GM19238 (cell line): ENCODE measurements around the gene RABL6.
A peak's percentile ranks its signal among the peaks of the same experiment; 100 is the strongest.
"Not testable (repeated sequence)": the region's sequence is repeated elsewhere in the genome, so short reads cannot be mapped to it uniquely, and the experiment has no call there.

Experiments
- DNase-seq: peaks from one replicate; pipeline ENCODE4 v3.0.0; 2011; ENCODE audit warnings: low spot score; ENCODE audit not compliant: insufficient read length

RABL6 gene

DNA sequence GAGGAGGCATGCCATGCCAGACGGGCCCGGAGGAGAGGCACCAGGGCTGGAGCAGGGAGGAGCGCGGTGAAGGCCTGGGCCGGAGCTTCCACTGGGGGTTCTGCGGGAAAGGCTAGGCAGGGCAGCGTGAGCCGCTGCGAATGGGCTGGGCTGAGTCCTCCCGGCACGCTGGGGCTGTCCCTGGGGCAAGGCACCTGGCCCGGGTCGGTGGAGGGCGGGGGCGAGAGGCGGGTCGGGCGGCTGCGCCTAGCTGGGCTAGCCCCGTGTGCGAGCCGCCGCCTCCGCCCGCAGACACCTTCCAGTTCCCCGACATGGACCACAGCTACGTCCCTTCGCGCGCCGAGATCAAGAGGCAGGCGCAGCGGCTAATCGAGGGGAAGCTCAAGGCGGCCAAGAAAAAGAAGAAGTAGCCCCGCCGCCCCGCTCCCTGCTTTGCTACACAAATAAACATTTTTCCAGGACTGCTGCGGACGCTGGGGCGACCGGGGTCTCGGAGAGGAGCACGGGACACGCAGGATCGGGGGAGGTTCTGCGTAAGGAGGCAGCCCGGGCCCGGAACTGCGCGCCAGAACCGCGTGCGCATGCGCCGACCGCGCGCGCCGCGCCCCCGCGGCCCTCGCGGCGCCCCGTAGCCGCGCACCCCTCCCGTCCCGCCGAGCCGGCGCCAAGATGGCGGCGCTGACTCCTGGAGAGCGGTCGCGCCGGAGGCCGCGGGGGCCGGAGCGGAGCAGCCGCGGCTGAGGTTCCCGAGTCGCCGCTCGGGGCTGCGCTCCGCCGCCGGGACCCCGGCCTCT, at the start of gene RABL6:
RABL6 (plus strand) TSS at position 668 of the 794 bp plus-strand sequence. CDS start 249 bp downstream, outside the sequence.
- peak; percentile 99 for DNase-seq

GRCh38 chr9:136759001-136759400, 48.7 kb upstream of the RABL6 start:
- DNase-seq: no peak

GRCh38 chr9:136759436-136760325, 48.1 kb upstream of the RABL6 start:
- no peak for DNase-seq

GRCh38 chr9:136760424-136760823, 47.3 kb upstream of the RABL6 start:
- DNase-seq: no peak

DNA sequence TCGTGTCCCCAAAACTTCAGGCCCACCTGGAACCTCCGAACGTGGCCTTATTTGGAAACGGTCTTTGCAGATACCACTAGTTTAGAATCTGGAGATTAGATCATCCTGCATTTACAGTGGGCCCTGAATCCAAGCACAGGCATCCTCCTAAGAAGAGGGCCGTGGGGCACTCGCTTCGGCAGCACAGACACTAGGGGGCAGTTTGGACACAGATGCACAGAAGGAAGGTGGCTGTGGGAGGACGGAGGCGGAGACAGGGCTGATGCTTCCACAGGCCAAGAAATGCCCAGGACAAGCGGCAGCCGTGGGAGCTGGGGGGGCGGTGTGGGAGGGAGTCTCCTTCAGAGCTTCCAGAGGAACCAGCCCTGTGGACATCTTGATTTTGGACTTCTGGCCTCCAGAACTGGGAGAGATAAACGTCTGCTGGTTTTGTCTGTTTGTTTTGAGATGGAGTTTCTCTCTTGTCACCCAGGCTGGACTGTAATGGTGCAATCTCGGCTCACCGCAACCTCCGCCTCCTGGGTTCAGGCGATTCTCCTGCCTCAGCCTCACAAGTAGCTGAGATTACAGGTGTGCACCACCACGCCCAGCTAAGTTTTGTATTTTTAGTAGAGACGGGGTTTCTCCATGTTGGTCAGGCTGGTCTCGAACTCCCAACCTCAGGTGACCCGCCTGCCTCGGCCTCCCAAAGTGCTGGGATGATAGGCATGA, 46.8 kb upstream of the RABL6 start:
- not testable (repeated sequence) for DNase-seq

DNA sequence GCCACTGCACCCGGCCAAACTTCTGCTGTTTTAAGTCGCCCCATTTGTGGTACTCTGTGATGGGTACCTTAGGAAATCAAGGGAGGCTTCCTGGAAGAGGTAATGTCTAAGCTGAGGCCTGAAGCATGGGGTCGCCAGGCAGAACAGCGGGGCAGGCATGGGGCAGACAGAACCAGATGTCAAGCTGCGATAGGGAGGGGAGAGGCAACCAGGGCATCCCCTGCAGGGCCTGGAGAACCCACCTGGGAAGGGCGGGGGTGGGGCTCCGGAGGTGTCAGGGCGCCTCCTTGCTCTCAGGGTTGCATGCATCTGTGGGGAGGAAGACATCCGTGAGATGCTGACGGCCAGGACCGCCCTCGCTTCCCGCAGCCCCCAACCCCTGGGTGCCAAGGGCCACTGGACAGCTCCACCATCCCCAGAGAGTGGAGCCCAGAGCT, 46.2 kb upstream of the RABL6 start:
- DNase-seq: no peak

DNA sequence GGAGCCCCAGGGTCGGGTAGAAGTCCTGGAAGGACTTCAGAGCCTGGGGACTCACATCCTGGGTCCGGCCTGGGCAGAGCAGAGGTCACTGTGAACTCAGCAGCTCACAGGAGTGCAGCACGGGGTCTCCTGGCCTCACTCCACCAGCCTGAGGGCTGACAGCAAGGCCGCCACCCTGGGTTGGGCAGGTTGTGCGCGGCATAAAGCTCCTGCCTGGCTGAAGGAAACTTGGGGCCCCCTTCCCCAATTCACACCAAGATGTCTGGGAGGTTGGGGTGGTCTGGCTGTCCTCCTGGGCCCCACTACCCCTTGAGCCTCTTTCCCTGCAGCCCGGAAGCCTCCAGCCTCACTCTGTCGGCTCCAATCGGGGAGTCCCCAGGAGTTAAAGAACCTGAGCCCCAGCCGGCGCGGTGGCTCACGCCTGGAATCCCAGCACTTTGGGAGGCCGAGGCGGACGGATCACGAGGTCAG, 45.5 kb upstream of the RABL6 start:
- no peak for DNase-seq

DNA sequence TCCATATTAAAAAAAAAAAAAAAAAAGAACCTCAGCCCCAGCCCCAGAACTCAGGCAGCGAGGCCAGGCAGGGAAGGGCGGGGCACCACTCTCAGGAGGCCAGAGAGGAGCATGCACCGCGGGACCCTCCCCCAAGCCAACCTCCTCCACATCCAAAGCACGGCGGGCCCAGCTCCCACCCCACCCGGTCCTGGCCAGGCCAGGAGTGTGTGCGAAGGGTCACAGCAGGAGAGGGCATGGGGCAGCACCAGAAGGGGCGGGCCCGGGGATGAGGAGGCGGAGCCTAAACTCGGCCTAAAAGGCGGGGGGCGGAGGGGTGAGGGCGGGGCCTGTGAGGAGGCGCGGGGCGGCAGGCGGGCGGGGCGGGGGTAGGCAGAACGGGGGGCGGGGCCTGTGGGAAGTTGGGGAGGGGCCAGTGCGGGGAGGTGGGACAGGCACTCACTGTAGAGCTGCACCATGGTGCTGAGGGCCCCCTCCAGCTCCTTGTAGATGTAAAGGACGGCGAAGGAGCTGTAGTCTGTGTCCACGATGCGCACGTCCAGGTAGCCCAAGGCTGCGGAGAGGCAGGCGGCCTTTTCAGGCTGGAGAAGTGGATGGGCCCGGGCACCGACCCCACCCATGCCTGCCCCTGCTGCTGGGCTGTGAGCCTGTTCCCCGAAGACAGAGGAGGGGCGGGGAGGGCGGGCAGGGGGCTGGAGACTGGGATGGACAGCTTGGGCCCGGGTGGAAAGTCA, 44.7 kb upstream of the RABL6 start:
- no peak for DNase-seq

DNA sequence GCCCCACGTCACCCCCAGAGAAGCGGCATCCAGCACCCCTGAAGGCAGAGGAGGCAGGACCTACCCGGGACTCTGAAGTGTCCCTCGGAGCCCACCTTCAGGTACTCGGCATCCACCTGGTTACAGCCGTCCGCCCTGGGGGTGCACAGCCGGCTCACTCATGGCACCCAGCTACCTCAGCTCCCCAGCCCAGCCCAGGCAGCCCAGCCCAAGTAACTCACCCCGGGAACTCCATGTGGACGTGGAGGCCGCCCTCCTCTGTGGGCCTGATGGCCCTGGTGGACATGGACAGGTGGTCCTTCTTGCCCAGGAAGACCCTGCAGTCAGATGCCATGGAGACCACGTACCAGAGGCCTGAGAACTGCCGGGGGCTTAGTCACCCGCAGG, 44.1 kb upstream of the RABL6 start:
- DNase-seq: no peak

DNA sequence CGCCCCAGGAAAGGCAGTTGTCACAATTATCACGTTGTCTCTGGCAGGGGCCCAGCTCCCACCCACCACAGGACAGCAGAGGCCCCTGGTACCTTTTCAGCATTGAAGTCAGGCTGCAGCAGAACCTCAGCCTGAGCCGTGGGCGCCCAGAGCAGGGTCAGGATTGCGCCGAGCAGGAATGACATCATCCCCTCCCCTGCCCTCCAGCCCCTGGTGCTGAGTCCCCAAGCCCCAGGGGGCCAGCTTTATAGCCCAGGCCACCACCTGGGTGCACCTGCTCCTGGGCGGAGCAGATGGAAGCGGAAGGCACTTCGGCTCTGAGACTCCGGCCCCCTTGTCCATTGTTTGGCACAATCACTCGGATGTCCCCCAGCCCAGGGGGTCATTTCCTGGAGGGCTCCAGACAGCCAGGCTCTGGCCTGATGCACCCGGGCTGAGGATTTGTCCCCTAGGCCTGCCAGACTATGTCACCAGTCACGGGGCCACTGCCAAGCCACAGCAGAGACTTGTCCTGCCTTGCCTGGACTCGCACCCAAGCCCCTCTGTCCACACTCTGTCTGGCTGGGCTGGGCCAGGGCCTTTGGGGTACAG, 43.4 kb upstream of the RABL6 start, which contains the start of gene LCN15:
LCN15 (minus strand) TSS at position 218 of the 591 bp plus-strand sequence; CDS start at position 188, 30 bp downstream.
- no peak for DNase-seq

GRCh38 chr9:136765041-136765440, 42.7 kb upstream of the RABL6 start:
- DNase-seq: no peak

DNA sequence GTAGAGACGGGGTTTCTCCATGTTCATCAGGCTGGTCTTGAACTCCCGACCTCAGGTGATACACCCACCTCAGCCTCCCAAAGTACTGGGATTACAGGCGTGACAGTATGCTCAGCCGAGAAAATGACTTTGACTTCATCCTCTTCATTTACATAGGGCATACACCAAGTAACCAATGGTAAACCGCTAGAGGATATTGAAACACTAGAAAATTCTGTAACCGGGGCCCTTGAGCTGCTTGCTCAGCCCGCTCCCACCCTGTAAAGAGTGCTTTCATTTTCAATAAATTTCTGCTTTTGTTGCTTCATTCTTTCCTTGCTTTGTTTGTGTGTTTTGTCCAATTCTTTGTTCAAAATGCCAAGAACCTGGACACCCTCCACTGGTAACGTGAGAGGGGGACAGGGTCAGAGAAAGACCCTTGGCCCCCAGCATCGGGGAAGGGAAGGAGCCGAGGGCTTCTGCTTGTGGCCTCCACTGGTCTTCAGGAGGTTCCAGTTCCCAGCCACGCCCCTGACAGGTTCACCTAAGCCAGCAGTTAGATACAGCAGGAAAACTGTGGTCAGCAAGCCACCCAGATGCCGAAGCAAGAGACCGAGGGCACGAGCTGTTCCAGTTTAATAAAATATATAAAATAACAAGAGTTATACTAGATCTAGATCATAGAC, 41.9 kb upstream of the RABL6 start:
- not testable (repeated sequence) for DNase-seq

GRCh38 chr9:136766410-136767120, 41.2 kb upstream of the RABL6 start:
- DNase-seq: not testable (repeated sequence)

DNA sequence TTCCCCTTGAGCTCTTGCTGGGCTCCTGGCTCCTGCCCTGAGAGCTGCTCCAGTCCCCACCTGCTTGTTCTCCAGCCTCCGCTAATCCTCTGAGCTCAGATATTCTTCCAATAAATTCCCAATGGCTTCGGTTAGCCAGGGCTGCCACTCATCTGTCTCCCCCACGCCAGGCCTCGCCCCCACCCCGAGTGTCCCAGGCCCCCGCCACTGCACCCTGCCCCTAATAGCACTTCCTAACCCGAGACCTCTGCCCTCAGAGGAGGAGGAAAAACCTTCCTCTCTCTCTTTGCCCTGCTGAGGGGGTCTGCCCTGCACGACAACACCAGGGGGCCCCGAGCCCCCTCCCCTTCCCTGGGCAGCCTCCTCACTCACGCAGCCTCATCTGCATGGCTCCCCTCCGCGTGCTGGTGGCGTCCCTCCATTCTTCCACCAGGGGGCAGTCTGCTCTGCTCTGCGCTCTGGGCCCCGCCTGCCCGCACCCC, 38.0 kb upstream of the RABL6 start:
- peak; percentile 50 for DNase-seq

DNA sequence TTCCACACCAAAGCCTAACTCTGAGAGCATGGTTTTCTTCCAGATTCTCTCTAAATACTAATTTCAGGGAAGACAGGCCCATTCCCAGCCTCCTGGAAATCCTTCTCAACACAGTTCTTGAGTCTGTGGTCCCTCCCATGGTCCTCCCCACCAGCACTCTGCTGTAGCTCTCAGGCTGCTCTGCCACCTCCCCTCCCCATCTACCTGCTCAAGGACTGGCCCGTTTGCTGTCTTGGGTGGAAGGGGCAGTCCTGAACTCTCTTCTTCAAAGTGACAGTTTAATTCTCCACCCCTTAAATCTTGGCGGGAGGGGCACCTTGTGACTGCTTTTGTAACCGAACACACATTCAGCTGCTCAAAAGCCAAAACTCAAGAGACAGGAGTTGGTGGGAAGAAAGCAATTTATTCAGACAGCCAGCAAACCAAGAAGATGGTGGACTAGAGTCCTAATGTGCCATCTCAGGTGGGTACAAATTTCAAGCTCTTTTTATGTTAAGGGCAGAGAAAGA, 35.8 kb upstream of the RABL6 start:
- no peak for DNase-seq

DNA sequence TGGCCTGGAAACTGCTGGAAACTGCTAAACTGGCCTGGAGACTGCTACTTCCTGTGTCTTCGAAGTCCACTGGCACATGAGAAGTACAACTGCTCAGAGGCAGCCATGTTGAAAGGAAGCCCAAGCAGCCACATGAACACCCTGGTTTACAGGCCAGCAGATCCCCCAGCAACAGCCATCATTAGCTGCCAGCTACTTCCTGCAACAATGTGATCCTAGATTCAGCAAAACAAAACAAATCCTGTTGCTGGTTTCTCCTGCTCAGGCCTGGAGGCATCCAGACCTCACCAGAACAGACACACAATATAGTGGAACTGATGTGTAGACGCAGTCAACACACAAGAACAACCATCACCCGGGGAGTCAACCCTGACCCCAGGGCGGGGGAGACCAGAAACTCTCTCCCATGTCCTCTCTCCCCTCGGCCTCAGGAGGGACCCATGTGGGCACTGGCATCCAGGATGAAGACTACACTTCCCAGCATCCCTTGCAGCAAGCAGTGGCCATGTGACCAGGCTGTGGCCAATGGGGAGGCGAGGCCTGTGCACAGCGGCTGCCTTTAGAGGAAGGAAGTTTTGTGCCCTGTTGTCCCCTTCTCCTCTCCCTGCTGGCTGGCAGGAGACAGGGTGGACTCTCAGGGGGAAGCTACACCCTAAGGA, 34.2 kb upstream of the RABL6 start:
- DNase-seq: peak; percentile 55

DNA sequence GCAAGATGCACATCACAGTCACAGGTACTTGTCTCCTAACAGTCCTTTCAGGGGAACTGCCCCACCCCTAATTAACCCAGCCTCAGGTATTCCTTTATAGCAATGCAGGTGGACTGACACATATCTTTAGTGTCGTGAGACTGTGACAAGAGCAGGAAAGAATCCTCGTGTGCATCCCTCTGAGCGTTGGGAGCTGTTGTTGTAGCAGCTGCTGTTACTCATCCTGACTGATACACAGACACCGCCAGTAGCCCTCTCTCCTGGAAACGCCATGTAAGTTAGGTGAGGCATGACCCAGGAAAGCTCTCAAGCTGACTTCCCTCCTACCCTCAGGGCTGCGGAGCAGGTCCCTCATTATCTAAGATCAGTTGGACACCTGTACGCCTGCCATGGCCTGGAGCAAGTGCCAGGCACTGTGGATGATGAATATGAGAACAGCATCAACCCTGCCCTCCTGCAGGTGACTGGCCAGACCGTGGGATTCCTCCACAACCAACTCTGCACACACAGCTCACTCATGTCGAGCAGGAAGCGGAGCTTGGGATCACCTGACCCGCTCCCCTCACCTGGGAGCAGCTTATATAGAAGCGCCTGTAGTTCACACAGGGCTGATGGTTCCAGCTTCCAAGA, 33.2 kb upstream of the RABL6 start:
- no peak for DNase-seq

GRCh38 chr9:136775191-136775590, 32.6 kb upstream of the RABL6 start:
- DNase-seq: no peak
